Measurements from ENCODE around the gene GLP2R.

Gene GLP2R

GRCh38 chr17:9814337-9814945 lies 11.3 kb upstream of the GLP2R start:
- DNase-seq (ENCODE audit: low spot score), result no peak

DNA sequence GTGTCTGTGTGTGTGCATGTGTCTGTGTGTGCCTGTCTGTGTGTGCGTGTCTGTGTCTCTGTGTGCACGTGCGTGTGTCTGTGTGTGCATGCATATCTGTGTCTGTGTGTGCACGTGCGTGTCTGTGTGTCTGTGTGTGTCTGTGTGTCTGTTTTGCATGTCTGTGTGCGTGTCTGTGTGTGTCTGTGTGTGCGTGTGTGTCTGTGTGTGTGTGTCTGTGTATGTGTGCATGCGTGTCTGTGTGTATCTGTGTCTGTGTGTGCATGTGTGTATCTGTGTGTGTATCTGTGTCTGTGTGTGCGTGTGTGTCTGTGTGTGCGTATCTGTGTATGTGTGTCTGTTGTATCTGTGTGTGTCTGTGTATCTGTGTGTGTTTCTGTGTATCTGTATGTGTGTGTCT lies 9.3 kb upstream of the GLP2R start:
- no peak for DNase-seq (ENCODE audit: low spot score)

GRCh38 chr17:9817086-9817485 lies 8.6 kb upstream of the GLP2R start:
- DNase-seq (ENCODE audit: low spot score), result peak; percentile 19

GRCh38 chr17:9818760-9819159 lies 7.0 kb upstream of the GLP2R start:
- DNase-seq (ENCODE audit: low spot score), result no peak

GRCh38 chr17:9820448-9820847 lies 5.3 kb upstream of the GLP2R start:
- DNase-seq (ENCODE audit: low spot score), result no peak

GRCh38 chr17:9821921-9822320 lies 3.8 kb upstream of the GLP2R start, which contains the start of gene GSG1L2:
GSG1L2 (minus strand) TSS chr17:9822079; CDS start chr17:9822071, 8 bp downstream.
- peak; percentile 26 for DNase-seq (ENCODE audit: low spot score)

DNA sequence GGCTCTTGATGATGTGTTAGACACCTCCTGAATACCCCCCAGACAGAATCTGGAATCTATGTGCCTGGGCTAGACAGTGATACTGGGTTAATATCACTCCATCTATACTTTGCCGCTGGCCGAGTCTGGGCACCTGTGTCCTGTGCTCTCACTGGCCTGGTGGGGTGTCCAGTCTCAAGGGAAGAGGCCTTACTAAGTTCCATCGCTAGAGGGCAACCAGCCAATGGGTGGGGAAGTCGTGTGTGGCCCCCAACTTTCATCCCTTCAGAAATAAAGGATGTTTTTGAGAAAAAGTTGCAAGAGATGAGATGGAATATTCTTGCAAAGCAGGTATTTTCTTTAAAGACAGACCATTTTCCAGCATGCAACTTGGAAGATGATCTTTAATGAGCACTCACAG lies 1.6 kb upstream of the GLP2R start:
- DNase-seq (ENCODE audit: low spot score), result no peak

DNA sequence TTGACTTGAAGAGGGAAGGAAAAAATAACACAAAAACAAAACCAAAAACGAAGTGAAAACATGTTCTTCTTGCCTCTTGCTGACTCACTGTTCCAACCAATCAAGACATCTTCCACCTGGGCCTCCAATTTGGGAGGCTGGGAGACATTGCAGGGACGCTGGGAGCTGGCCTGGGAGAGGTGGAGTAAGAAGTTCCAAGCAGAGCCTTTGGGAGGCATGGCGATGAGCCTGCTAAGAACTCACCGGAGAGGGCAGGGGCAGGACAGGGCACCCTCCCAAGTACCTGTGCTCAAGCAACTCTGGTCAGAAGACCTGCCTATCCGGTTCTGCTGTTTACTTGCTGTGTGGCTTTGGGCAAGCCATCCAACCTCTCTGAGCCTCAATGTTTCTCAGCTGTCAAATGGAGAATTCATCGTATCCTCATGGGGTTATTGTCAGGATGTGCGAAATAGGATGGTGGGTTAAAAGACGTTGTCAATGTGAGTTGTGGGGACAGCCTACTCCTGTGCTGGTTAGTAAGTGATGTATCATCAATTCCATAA lies 856 bp upstream of the GLP2R start:
- DNase-seq (ENCODE audit: low spot score), result no peak

DNA sequence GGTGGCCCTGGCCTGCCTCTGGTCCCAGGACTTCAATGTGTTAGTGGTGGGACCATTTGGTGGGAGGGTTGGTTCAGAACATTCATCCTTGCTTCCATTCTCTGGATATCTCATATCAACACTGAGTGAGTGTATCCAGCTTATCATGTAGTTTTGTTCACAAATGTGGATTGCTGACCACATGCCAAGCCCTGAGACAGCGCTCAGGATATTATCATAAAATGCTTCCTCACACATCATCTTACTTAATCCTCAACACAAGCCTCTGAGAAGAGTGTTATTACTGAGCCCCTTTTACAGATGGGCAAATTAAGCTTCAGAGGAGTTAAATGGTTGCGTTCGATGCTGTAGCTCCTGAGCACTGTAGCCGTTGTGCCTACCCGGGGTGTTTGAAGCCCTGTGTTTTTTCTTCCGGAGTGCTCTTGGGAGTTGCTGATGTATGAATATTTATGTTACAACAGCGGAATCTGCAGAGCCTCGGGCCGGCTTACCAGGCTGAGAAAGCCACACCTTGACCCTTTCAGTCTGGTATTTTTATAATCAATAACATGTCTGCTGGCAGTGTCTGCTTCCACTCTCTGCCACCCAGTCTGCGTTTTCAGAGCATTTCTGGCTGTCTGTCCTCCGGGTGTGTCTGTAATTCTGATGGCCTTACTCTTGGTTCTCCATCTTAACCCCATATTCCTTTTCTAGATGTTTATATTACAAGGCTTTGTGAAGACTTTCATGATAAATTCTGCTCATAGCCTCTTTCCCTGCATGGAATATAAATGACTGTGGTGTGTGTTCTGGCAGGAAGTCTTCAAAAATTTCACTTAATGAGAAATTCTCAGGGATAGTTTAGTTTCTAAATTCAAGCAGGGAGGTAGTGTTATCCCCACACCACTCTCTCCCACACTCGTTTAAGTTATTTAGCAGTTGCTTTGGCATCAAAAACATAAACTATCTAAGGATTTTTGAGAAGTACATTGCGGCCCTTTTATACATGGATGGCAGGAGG lies 2.9 kb downstream of the GLP2R start:
- DNase-seq (ENCODE audit: low spot score), result no peak

- DNase-seq (ENCODE audit: low spot score), result no peak
Measured at GRCh38 chr17:9829343-9829742, 3.6 kb downstream of the GLP2R start.

GRCh38 chr17:9830711-9831110 lies 5.0 kb downstream of the GLP2R start:
- DNase-seq (ENCODE audit: low spot score), result no peak

DNA sequence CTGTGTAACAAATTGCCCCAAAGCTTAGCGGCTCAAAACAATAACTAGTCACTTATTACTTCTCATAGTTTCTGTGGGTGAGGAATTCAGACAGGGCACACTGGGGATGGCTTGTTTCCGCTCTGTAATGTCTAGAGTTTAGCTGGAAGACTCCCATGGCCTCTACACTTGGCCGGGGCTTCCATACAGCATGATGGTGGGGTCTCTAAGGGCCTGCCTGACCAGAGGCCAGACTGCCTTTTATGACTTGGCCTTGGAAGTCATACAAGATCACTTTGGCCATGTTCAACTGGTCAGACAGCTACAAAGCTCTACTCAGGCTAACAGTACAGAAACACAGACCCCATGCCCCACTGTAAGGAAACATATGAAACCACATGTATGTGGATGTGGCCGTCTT lies 8.2 kb downstream of the GLP2R start:
- no peak for DNase-seq (ENCODE audit: low spot score)

DNA sequence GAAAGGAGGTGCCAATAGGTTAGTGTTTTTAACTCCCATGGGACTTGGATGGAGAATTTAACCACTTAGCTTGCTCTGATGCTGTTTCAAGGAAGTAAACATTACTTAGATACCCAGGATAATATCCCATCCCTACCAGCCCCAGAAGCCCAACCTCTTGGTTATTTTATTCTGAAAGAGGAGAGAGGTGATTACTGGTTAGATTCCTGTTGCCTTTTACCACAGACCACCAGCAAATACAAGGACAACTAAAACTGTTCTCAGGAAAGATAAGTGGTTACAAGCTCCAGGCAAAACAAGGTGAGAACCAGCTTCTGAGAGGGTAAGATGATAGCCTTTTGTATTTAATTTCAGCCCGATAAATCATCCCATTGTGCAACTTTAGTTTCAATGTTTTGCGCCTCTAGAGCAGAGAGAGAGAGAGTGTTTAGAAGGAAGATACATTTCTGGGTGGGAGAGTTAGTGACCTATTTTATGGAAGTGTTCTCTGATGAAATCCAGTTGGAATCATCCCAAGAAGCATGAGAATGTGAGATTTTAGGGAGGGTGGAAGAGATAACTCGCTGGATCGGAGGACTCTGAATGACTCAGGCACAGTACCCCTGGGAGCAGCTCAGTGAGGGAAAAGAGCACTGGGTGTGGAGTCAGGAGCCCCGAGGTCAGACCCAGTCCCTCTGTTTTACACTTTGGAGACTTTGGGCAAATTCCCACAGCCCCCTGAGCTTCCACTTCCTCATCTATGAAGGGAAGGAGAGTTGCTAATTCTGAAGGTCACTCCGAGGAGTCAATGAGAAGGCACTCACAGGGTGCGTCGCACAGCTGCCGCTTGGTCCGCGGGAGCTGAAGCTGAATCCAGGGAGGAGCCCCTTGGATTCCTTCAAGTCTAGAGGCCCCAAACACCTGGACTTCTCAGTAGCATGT lies 12.1 kb downstream of the GLP2R start:
- DNase-seq (ENCODE audit: low spot score), result no peak

DNA sequence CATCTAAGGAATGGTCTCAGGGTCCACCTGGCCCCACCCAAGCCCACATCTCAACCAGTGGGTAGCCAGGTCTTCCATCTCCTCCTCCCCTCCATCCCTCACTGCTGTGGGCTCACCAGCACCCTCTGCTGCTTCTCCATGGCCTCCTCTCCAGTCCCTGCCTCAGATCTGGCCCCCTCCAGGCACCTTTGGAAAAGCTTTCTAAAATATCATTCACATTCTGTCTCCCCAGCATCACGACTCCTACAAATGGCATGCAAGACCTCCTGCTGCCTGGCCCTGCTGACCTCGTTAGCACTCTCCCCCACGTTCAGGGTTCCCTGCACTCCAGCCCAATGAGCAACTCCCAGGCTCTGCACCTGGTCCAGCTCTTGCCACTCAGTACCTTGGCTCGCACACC lies 13.7 kb downstream of the GLP2R start:
- DNase-seq (ENCODE audit: low spot score), result no peak

- no peak for DNase-seq (ENCODE audit: low spot score)
Measured at GRCh38 chr17:9842057-9842758, 16.5 kb downstream of the GLP2R start.

DNA sequence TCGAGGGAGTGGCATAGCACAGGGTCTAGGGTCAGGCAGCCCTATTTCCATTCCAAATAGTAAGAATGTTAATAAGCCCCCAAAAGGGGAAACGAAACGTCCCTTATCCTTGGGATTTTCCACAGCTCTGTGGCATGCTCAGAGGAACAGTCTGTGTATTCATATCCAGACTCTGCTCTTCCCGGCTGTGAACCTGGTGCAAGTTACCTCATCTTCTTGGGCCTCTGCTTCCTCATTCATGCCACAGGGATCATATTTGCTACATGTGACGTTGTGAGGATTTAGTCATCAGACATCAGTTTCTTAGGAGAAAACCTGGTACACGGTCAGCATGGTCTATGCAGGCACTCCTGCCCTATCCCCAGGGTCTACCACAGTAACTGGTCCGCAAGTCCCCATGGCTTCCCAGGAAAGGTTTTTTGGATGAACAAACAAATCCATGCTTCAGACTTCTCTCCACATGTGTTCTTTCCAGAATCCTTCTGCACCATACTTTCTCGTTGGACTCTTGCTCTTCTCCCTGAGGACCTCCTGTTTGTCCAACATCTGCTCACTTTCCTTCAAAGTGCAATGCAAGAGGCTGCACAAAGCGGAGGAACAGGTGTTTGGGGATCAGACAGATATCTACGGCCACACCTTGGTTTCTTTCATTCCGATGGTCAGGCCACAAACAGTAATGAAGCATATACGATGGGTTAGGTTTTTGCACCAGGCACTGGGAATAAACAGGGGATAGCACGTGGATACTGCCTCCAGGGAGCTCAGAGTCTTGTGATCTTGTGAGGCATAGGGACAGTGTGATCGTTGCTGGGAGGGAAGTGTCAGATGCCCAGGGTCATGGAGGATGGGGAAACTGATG lies 17.7 kb downstream of the GLP2R start:
- no peak for DNase-seq (ENCODE audit: low spot score)

DNA sequence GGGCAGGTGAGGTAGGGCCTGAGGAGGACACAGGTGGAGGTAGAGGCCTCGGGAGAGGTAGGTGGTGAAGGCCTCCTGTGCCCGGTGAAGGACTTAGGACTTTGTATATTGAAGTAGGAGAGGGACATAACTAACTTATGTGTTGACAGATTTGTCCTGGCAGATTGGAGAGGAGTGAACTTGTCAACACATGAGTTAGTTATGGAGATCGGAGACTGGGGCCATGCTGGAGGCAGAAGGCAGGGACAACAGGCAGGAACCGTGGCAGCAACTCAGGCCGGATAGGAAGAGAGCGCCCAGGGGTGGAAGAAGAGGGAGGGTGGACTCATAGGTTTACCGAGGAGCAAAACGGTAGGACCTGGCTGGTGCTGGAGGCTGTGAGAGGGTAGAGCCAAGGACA lies 18.4 kb downstream of the GLP2R start:
- DNase-seq (ENCODE audit: low spot score), result no peak

DNA sequence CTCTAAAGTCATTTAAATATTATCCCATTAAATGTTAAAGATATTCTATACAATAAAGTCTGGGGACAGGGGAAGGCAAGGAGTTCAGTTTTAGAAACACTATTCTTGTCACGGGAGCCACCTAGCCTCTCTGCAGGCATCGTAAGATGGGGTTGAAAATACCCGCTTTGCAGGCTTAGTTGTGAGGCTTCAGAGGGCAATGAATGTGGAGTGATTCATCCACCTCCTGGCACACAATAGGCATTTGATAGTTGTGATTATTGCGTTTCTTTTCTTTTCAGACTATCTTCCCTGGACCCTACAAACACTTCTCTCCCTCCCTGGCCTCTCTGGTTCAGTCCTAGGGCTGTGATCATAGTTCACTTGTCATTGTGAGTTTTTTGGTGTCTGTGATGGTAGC lies 19.6 kb downstream of the GLP2R start:
- no peak for DNase-seq (ENCODE audit: low spot score)

DNA sequence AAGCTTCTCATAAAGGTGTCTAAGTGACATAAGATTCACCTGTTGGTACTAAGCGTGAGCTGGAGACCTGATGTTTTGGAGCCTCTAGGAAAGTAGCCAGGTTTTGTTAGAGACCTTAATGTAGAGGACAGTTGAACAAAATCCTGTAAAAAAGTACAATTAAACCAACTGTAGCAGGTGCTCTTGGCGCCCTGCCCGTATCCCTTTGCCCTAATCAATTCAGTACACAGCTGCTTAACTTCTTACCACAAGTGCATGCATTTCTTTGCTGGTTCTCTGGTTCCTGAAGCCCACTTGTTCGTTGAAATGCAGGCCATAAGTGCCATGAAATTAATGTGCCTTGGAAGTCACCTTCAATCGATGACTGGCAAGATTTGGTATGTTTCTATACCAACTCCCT lies 24.4 kb downstream of the GLP2R start:
- DNase-seq (ENCODE audit: low spot score), result no peak

GRCh38 chr17:9854255-9854654 lies 28.5 kb downstream of the GLP2R start:
- no peak for DNase-seq (ENCODE audit: low spot score)

Measured in D341Med (cell line).